Measurements from ENCODE around the gene OTOR. TPM values are rescaled to one million over a fixed set of nuclear protein-coding genes. Genes with fewer than 3 reads are reported as not detected.
A peak's percentile ranks its signal among the peaks of the same experiment; 100 is the strongest.

The OTOR gene
- total RNA-seq, 1 donor from 2014 or later: not detected

- DNase-seq (no peak), ATAC-seq (ENCODE audit: low read depth) (no peak)
- ChIA-PET POLR2A (no interaction called here), CTCF (no interaction called here)
- no peaks in the 10 kb centered on the region for H3K4me1 Mint-ChIP-seq
- intact Hi-C loops (cut with micrococcal nuclease): no loop called here
- peaks cover 18% of the 10 kb centered on the region for H3K27me3 Mint-ChIP-seq
- no peak overlapping the region for H3K4me3 Mint-ChIP-seq
- no peaks in the 10 kb centered on the region for H3K9me3 Mint-ChIP-seq
- no peaks in the 10 kb centered on the region for H3K36me3 Mint-ChIP-seq (ENCODE audit: low read depth)
- TF ChIP-seq CTCF (IDR thresholded peaks at IDR 0.05): no peak
- no peak overlapping the region for H3K27ac Mint-ChIP-seq
Observed at GRCh38 chr20:16758454-16759180, 10.5 kb downstream of the OTOR start.

GRCh38 chr20:16759181-16759563 lies 11.0 kb downstream of the OTOR start:
- H3K27me3 Mint-ChIP-seq: peaks cover 22% of the 10 kb centered on the region

GRCh38 chr20:16760431-16761304 lies 12.5 kb downstream of the OTOR start:
- Mint-ChIP-seq H3K27ac (no peak overlapping the region), H3K36me3 (ENCODE audit: low read depth) (no peaks in the 10 kb centered on the region), H3K4me3 (no peak overlapping the region), H3K9me3 (no peaks in the 10 kb centered on the region), H3K27me3 (peaks cover 26% of the 10 kb centered on the region), H3K4me1 (no peaks in the 10 kb centered on the region)
- no peak for ATAC-seq (ENCODE audit: low read depth)
- ChIA-PET CTCF (interaction anchor here (1.4 to 1.8 kb wide), 4 partner anchors 71 to 1052 kb away, joined by 3 to 7 read pairs (median 4); no protein-coding TSS in a partner anchor), POLR2A (no interaction called here)
- intact Hi-C loops (cut with micrococcal nuclease): loop anchor here (1.0 kb wide), 2 partner anchors 59 to 242 kb away; no protein-coding TSS in a partner anchor
- TF ChIP-seq CTCF (IDR thresholded peaks at IDR 0.05): no peak
- DNase-seq: no peak

More at GRCh38 chr20:16759181-16759563, 11.0 kb downstream of the OTOR start:
- ChIA-PET CTCF (interaction anchor here (0.9 kb wide), 1 partner anchor 243 kb away, joined by 3 read pairs; no protein-coding TSS in a partner anchor), POLR2A (no interaction called here)
- intact Hi-C loops (cut with micrococcal nuclease): no loop called here
- Mint-ChIP-seq H3K4me3 (no peak overlapping the region), H3K27ac (no peak overlapping the region), H3K9me3 (no peaks in the 10 kb centered on the region), H3K4me1 (no peaks in the 10 kb centered on the region), H3K36me3 (ENCODE audit: low read depth) (no peaks in the 10 kb centered on the region)
- ATAC-seq (ENCODE audit: low read depth) (no peak), DNase-seq (no peak)
- TF ChIP-seq CTCF (IDR thresholded peaks at IDR 0.05): no peak

GRCh38 chr20:16761305-16761829 lies 13.2 kb downstream of the OTOR start:
- DNase-seq: no peak
- no peak overlapping the region for H3K27ac Mint-ChIP-seq
- POLR2A ChIA-PET: no interaction called here

More at GRCh38 chr20:16761305-16761829, 13.2 kb downstream of the OTOR start:
- intact Hi-C loops (cut with micrococcal nuclease): loop anchor here (1.0 kb wide), 2 partner anchors 60 to 243 kb away; no protein-coding TSS in a partner anchor
- no peaks in the 10 kb centered on the region for H3K9me3 Mint-ChIP-seq
- CTCF ChIA-PET: interaction anchor here (1.4 to 1.8 kb wide), 4 partner anchors 71 to 1053 kb away, joined by 3 to 7 read pairs (median 4); no protein-coding TSS in a partner anchor
- no peak overlapping the region for H3K4me3 Mint-ChIP-seq
- H3K4me1 Mint-ChIP-seq: no peaks in the 10 kb centered on the region
- peaks cover 27% of the 10 kb centered on the region for H3K27me3 Mint-ChIP-seq
- TF ChIP-seq CTCF (IDR thresholded peaks at IDR 0.05): peak; percentile 40
- no peaks in the 10 kb centered on the region for H3K36me3 Mint-ChIP-seq (ENCODE audit: low read depth)
- ATAC-seq (ENCODE audit: low read depth): peak; percentile 71

Data from activated B cell treated with CpG ODN at 0.5 μM for 24 hours (primary cell).